VCaP (cell line): ENCODE data around the gene ABCA3.
"Not testable (repeated sequence)": the region's sequence is repeated elsewhere in the genome, so short reads cannot be mapped to it uniquely, and the experiment has no call there.

Experiments
- H3K27ac ChIP-seq: fragments of 450-650 bp; 2 replicates; pipeline ENCODE4 v1.5.1; 2017
- CTCF ChIP-seq: fragments of 450-650 bp; conservative IDR thresholded peaks from 2 replicates; pipeline ENCODE4 v1.5.1; 2017; ENCODE audit warnings: mild to moderate bottlenecking, moderate library complexity

Gene ABCA3

GRCh38 chr16:2340564-2341455 is at the start of gene ABCA3:
Gene ABCA3, minus strand, starts transcription at chr16:2340728. Its CDS starts 14,262 bp downstream, at chr16:2326466.
- TF ChIP-seq CTCF = peak; percentile 98
- peak within 1 kb of the TSS; percentile 80 for H3K27ac ChIP-seq

GRCh38 chr16:2388875-2389433 is 48.4 kb upstream of the ABCA3 start:
- H3K27ac ChIP-seq = no peak overlapping the region
- TF ChIP-seq CTCF = no peak

- H3K27ac ChIP-seq = no peak overlapping the region
- no peak for TF ChIP-seq CTCF
Measured at GRCh38 chr16:2388139-2388874, 47.8 kb upstream of the ABCA3 start.

GRCh38 chr16:2386990-2387389 is 46.5 kb upstream of the ABCA3 start:
- TF ChIP-seq CTCF = peak; percentile 18

GRCh38 chr16:2385982-2386381 is 45.5 kb upstream of the ABCA3 start:
- H3K27ac ChIP-seq = not testable (repeated sequence)

More at GRCh38 chr16:2386990-2387389, 46.5 kb upstream of the ABCA3 start:
- no peak overlapping the region for H3K27ac ChIP-seq

GRCh38 chr16:2385190-2385836 is 44.8 kb upstream of the ABCA3 start:
- H3K27ac ChIP-seq = no peak overlapping the region
- TF ChIP-seq CTCF = no peak

- no peak for TF ChIP-seq CTCF
- H3K27ac ChIP-seq = no peak overlapping the region
Measured at GRCh38 chr16:2384426-2384825, 43.9 kb upstream of the ABCA3 start.
